Measurements from ENCODE around the gene EPB41L4B.

Gene EPB41L4B

DNA sequence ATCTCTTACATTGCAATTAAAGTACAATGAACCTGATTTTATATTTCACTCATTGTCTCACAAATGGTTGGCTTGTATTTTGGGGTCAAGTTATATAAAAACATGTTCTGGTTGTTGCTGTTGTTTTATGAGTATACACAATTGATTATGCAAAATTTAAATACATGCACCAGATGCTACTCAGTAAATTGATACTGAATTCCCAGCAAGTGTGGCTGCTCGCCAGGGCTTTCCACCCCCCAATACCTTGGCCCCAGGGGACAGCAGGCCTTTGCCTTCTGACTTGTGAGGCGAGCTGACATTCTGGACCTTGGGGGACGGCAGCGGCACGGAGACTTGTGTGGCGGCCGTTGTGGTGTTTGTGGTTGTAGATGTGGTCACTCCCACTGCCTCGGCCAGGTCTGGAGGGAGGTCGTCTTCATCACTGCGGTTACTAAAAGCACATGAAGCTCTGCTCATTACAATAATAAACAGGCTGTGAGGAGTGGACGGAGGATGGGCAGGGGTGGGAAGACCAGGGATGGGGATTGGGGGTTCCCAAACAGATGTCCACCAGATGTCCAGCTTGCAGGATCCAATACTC lies 126.8 kb downstream of the EPB41L4B start:
- DNase-seq = no peak

- DNase-seq = no peak
These were observed 128.0 kb downstream of the EPB41L4B start for GRCh38 chr9:109192732-109193361.

GRCh38 chr9:109191746-109192145 lies 129.1 kb downstream of the EPB41L4B start:
- DNase-seq = no peak

- DNase-seq = peak; percentile 42
These were observed 130.7 kb downstream of the EPB41L4B start for GRCh38 chr9:109190151-109190550.

DNA sequence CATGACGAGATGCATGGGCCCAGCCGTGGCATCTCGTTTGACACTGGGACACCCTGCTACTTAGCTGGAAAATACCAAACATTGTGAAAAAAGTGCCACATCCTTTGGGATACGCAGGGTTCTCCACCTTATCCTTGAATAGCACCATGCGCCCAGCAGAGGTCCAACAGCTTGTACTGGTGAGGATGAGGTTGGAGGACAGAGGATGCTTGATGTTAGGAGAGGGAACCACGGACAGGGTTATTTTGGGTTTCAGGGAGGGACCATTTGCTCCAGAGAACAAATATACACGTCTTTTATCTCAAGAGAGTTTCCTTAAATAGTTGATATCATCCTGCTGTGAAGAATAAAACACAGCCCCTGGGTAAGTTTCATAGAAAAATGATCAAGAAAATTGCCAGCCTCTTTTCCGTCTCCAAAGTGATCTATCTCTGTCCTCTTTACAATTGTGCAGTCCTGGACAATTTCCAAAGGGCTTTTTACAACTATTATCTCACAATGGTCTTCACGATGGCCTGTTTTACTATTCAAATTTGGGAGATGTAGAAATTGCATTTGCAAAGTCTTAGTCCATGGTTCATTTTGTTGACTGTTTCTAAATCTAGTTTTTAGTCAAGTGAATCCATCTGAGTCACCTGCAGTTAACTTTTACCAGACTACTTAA lies 133.9 kb downstream of the EPB41L4B start:
- no peak for DNase-seq

- peak; percentile 39 for DNase-seq
These were observed 137.7 kb downstream of the EPB41L4B start for GRCh38 chr9:109182940-109183798.

DNA sequence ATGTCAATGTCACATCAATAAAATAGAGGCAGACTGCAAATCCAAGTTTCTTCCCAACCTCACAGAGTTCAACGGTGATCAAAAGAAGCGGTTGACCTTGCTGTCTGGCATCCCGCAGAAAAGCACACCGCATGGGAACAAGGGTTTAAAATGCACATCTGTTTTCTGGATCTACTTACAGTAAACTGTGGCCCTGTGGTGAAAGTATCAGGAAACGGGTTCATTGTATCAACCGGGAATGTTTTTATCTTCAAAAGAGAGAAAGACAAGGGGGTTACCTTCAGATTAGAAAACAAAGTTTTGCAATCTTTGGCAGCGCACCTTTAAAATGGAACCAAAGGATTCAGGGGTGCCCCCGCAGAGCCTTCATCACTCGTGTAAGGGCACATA lies 138.3 kb downstream of the EPB41L4B start:
- no peak for DNase-seq

DNA sequence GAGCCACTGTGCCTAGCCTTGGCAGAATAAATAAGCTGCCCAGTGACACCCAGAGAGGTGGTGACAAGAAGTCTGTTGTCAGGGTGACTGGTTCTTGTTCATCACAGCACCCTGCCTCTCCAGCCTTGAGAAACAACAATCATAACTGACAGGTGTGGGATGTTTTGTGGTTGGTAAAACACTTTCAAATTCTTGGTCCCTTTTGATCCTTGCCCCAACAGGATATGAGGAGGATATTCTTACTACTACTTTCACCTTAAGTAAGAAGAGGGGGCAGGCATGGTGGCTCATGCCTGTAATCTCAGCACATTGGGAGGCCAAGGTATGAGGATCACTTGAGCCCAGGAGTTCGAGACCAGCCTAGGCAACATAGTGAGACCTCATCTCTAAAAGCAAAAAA lies 139.6 kb downstream of the EPB41L4B start:
- no peak for DNase-seq

DNA sequence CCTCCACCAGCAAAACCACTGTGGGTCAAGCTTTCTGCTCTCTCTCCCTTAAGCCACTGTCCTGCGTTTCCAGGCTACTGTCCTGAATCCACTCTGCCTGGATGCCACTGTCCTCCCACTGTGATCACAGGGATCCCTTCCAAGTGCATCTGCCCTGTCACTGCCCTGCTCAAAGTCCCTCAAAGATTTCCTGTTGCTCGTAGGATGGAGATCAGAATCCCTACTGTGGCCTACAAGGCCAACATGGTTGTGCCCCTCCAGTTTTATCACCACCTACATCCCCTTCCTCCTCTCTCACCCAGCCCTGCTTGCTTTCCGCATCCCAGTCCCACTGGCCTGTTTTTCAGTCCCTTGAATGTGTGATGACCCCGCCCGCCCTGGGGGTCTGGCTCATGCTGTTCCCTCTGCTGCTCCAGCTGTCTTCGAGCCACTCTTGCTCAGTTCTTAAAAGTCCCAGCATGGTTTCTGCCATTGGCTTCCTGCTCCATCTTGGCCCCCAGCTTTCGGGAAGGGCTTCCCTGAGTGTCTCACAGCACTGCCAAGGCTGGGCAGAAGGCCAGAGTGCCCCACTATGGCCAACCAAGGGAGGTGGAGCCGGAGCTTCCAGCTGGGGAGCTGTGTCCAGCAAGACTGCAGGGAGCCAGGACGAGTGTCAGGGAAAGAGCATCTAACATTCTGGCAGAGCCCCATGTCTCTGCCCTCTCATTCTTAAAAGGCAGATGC lies 140.9 kb downstream of the EPB41L4B start:
- no peak for DNase-seq

GRCh38 chr9:109176963-109177362 lies 143.9 kb downstream of the EPB41L4B start:
- DNase-seq = no peak

DNA sequence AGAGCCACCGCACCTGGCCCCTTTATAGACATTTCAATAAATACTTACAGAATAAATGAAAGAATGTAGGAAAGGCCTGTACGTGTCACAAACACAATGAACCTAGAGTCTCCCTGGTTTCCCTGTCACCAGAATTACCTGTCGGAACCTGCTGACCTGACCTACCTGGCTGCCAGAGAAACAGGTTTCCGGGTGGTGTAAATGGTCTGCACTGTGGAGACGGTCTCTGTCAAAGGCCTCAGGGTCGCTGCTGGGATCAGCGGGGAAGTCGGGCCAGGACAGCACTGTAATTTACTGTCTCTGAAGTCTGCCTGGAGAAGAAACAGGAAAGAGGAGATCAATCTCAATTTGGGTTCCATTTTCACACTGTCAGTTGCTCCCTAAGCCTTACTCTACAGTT lies 144.5 kb downstream of the EPB41L4B start:
- no peak for DNase-seq

- no peak for DNase-seq
These were observed 147.9 kb downstream of the EPB41L4B start for GRCh38 chr9:109172935-109173334.

DNA sequence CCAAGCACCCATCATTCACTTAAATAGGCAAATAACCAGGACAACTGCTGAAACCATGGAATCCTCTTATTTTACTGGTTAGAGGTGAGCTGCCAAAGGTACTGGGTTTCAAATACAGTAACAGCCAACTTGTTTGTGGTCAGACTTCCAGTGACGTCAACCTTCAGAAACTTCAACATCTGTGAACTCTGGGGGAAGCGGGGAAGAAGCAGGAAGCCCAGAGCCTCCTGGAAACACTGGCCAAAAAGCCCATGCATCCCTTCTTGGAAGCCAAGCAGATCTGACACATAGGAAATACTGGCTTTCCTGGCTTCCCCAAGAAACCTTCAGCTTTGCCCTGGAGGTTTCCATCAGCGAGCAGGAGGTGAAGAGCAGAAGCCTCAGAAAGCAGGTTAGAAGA lies 148.9 kb downstream of the EPB41L4B start:
- DNase-seq = no peak

- DNase-seq = no peak
These were observed 152.7 kb downstream of the EPB41L4B start for GRCh38 chr9:109168170-109168569.

GRCh38 chr9:109167716-109168115 lies 153.1 kb downstream of the EPB41L4B start:
- DNase-seq = no peak

- DNase-seq = no peak
These were observed 153.9 kb downstream of the EPB41L4B start, which contains the start of gene FRRS1L for GRCh38 chr9:109166771-109167601. TSS of gene FRRS1L (minus strand) at chr9:109167249. CDS start at chr9:109167138, 111 bp downstream.

DNA sequence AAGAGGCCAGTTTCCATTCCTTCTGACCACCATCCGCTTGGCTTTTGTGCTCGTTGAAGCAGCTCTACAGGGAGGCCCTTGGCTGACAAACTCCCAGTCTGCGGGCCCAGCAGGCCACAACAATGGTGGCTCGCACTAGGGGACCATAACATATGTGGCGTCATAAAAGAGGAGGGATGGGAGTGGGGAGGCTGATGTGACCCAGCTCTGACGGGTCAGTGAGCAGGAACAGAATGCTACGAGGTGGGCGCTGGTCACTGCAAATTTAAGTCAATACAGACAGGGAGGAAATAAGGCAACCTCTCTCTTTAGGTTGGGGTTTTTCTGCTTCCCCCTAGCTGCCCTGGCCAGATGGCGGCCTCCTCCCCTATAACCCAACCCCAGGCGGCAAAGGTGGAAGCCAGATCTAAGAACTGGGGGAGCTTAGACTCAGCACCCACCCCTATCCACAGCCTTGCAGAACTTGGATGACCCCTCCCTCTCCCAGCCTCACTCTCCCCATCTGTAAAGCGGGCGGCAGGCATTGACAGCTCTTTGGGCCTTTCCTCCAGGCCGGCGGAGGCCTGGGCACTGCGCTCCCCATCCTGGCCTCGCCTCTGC lies 154.6 kb downstream of the EPB41L4B start:
- DNase-seq = no peak

- no peak for DNase-seq
These were observed 156.8 kb downstream of the EPB41L4B start for GRCh38 chr9:109164042-109164441.

DNA sequence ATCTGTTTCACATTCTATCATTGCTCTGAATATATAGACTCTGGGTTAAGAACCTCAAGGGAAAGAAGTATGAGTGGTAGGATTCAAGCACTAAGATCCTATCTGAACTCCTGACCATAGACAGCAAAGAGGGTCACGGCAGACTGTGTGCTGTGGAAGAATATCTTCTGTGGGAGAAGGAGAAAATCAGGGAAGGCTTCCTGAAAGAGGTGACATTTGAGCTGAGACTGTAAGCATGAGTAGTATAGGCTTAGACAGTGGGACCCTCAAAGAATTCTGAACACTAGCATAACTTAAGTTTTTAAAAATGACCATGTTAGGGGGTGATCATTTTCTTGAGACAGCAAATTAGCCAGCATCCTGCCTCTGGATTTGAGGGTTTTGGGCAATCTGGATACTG lies 157.7 kb downstream of the EPB41L4B start:
- DNase-seq = no peak

- no peak for DNase-seq
These were observed 158.2 kb downstream of the EPB41L4B start for GRCh38 chr9:109162677-109163076.

DNA sequence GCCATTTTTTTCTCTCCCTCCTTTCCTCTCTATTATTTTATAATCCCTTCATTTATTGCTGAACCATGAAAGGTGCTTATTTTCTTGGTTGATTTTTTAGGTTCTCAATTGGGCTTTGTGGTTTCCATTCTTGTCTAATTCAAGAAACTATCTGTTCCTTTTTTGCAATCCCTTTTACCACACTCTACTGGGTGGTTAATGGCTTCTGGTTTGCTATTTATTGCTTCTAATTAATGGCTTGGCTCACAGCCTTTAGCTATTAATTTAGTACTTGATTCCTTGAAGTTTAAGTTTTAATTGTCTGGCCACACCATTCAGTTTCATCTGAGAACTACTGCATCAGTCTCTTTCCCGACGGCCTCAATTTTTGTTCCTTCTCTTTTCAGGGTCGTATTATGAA lies 159.4 kb downstream of the EPB41L4B start:
- DNase-seq = no peak

All from fibroblast of skin of scalp (primary cell).